CD4-positive, CD25-positive, alpha-beta regulatory T cell (primary cell): ENCODE measurements around the gene SMIM22. TPM values are rescaled to one million over a fixed set of nuclear protein-coding genes. Genes with fewer than 3 reads are reported as not detected.

Source experiments
- ATAC-seq, 2 donors: fragments of 150-1000 bp; cut with Tn5 transposase; one replicate each; pipeline ENCODE4 v1.10.0; 2021; ENCODE audit warnings: low read depth in 2 of 2, moderate number of reproducible peaks in 2 of 2, moderate library complexity in 1 of 2
- DNase-seq, 3 donors: peaks; one replicate each; pipeline versions ENCODE4 v3.0.0 to v3.0.0-alpha.2; 2012 to 2022; ENCODE audit warnings: mixed read lengths in 1 of 3
- H3K27ac ChIP-seq: one replicate; pipeline ENCODE4 v1.7.0; 2013; ENCODE audit warnings: mild to moderate bottlenecking, low read length; ENCODE audit not compliant: insufficient read depth, poor library complexity, severe bottlenecking
- H3K27me3 ChIP-seq: one replicate; pipeline ENCODE4 v1.7.0; 2013; ENCODE audit warnings: low read length; ENCODE audit not compliant: control insufficient read depth, insufficient read depth
- H3K36me3 ChIP-seq: one replicate; pipeline ENCODE4 v1.7.0; 2013; ENCODE audit warnings: mild to moderate bottlenecking, low read length, moderate library complexity; ENCODE audit not compliant: control insufficient read depth, insufficient read depth
- H3K4me1 ChIP-seq: 2 replicates; pipeline ENCODE4 v1.7.0; 2013; ENCODE audit warnings: mild to moderate bottlenecking, low read length; ENCODE audit not compliant: insufficient read depth, control insufficient read depth, poor library complexity, severe bottlenecking
- H3K4me3 ChIP-seq: one replicate; pipeline ENCODE4 v1.7.0; 2013; ENCODE audit warnings: low read depth, mild to moderate bottlenecking, low read length, moderate library complexity
- H3K9me3 ChIP-seq, 2 experiments: 1 replicate in 1 of 2; 2 replicates in 1 of 2; pipeline ENCODE4 v1.7.0; 2013; ENCODE audit warnings: low read length in 2 of 2, mild to moderate bottlenecking in 1 of 2, moderate library complexity in 1 of 2; ENCODE audit not compliant: control insufficient read depth in 2 of 2
- H3K27ac Mint-ChIP-seq, 3 donors: one replicate each; pipeline ENCODE4 v1.8.0; 2020 to 2022; ENCODE audit warnings: mild to moderate bottlenecking in 3 of 3, mixed read lengths in 3 of 3, moderate library complexity in 2 of 3
- H3K27me3 Mint-ChIP-seq: one replicate; pipeline ENCODE4 v1.8.0; 2022; ENCODE audit warnings: mild to moderate bottlenecking, mixed read lengths
- H3K36me3 Mint-ChIP-seq: one replicate; pipeline ENCODE4 v1.8.0; 2020; ENCODE audit warnings: mixed read lengths
- H3K4me1 Mint-ChIP-seq, 4 donors: one replicate each; pipeline ENCODE4 v1.8.0; 2020 to 2022; ENCODE audit warnings: mixed read lengths in 4 of 4, mild to moderate bottlenecking in 1 of 4
- H3K4me3 Mint-ChIP-seq, 4 donors: one replicate each; pipeline ENCODE4 v1.8.0; 2020 to 2022; ENCODE audit warnings: mild to moderate bottlenecking in 4 of 4, mixed read lengths in 4 of 4, moderate library complexity in 3 of 4
- H3K9me3 Mint-ChIP-seq, 7 donors: one replicate each; pipeline ENCODE4 v1.8.0; 2020 to 2022; ENCODE audit warnings: mixed read lengths in 7 of 7, mild to moderate bottlenecking in 3 of 7, moderate library complexity in 2 of 7
- polyA plus RNA-seq, 4 donors: library from polyadenylated mRNA; unstranded; fragments of 300-500 nt; fragmentation: Illumina TruSeq; gene quantifications; one replicate each; pipeline ENCODE4 v1.2.3, GENCODE V29; 2021
- total RNA-seq: library from RNA; stranded (reverse); gene quantifications from one replicate; pipeline ENCODE4 v1.2.3, GENCODE V29; 2022

The SMIM22 gene
- total and polyA plus RNA-seq, 5 donors from 2014 or later: not detected

DNA sequence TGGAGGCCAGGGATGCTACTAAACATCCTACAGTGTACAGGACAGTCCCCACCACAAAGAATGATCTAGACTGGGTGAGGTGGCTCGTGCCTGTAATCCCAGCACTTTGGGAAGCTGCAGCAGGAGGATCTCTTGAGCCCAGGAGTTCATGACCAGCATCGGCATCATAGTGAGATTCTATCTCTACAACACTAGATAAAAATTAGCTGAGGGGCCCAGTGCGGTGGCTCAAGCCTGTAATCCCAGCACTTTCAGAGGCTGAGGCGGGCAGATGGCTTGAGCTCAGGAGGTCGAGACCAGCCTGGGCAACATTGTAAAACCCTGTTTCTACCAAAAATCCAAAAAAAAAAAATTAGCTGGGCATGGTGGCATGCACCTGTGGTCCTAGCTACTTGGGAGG is 22.8 kb upstream of the SMIM22 start:
- H3K36me3 Mint-ChIP-seq: no peaks in the 10 kb centered on the region
- no peaks in the 10 kb centered on the region for H3K27me3 Mint-ChIP-seq

DNA sequence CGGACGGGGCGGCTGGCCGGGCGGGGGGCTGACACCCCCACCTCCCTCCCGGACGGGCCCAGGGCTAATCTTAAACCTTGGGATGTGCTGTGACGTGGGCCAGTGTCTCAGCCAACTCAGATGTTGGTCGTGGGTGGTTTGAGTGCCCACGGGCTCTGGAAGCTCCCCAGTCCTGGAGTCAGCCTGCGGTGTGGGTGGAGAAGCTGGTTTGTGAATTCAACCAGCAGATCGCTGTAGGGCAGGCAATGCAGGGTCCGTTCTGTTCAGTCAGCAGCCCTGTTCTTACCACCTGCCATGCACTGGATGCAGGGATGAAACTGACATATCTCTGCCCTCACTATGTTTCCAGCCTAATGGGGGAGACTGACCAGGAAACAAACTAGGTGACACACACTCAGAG is 20.2 kb upstream of the SMIM22 start:
- Mint-ChIP-seq H3K27ac (no peak overlapping the region), H3K27me3 (peaks cover under 1% of the 10 kb centered on the region), H3K4me1 (peaks cover 0 to 3% (median 1%) of the 10 kb centered on the region in 4 donors), H3K36me3 (no peaks in the 10 kb centered on the region), H3K4me3 (no peak overlapping the region), H3K9me3 (no peaks in the 10 kb centered on the region)
- Histone ChIP-seq H3K4me1 (no peaks in the 10 kb centered on the region), H3K9me3 (no peaks in the 10 kb centered on the region), H3K4me3 (no peak overlapping the region), H3K27ac (no peak overlapping the region), H3K36me3 (no peaks in the 10 kb centered on the region), H3K27me3 (no peaks in the 10 kb centered on the region)
- DNase-seq: no peak
- no peak for ATAC-seq

More for the DNA sequence above, 22.8 kb upstream of the SMIM22 start:
- Histone ChIP-seq H3K4me1 (peaks cover 14% of the 10 kb centered on the region), H3K4me3 (no peak overlapping the region), H3K27me3 (no peaks in the 10 kb centered on the region), H3K9me3 (no peaks in the 10 kb centered on the region), H3K27ac (no peak overlapping the region), H3K36me3 (no peaks in the 10 kb centered on the region)
- Mint-ChIP-seq H3K4me3 (no peak overlapping the region), H3K27ac (no peak overlapping the region), H3K4me1 (peaks cover 10 to 24% (median 14%) of the 10 kb centered on the region in 4 donors), H3K9me3 (no peaks in the 10 kb centered on the region)
- ATAC-seq: no peak
- no peak for DNase-seq

DNA sequence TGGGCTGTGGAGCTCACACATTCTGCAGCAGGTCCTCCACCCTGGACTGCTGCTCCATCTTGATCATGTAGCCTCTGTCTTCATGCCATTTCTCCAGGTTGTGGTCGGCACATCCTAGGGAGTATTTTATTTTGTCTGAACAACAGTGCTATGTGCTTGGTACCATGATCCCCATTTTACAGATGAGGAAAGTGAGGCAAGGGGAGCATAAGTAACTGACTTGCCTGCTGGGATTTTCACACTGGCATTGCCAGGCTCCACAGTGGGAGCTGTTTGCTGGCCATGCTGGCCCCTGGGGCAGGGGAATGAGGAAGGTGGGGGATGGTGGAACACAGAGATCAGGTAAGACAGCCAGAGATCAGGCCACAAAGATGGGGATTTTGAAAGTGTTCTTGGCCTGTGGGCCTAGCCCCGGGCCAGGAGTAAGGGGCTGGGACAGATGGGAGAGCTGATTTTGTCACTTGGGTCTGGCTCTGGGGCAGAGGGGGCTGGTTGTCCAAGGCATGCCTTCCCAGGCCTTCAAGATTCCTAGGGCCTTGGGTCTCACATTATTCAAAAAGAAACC is 18.9 kb upstream of the SMIM22 start:
- no peaks in the 10 kb centered on the region for H3K4me1 ChIP-seq
- no peak for ATAC-seq
- H3K27me3 Mint-ChIP-seq: peaks cover 5% of the 10 kb centered on the region
- no peaks in the 10 kb centered on the region for H3K27me3 ChIP-seq
- no peak overlapping the region for H3K4me3 ChIP-seq
- no peak overlapping the region for H3K27ac Mint-ChIP-seq
- H3K9me3 Mint-ChIP-seq: no peaks in the 10 kb centered on the region
- no peak overlapping the region for H3K4me3 Mint-ChIP-seq
- H3K36me3 Mint-ChIP-seq: no peaks in the 10 kb centered on the region
- no peaks in the 10 kb centered on the region for H3K36me3 ChIP-seq
- H3K9me3 ChIP-seq: no peaks in the 10 kb centered on the region
- DNase-seq: no peak
- H3K4me1 Mint-ChIP-seq: peaks cover 0 to 3% (median 1%) of the 10 kb centered on the region in 4 donors
- no peak overlapping the region for H3K27ac ChIP-seq

DNA sequence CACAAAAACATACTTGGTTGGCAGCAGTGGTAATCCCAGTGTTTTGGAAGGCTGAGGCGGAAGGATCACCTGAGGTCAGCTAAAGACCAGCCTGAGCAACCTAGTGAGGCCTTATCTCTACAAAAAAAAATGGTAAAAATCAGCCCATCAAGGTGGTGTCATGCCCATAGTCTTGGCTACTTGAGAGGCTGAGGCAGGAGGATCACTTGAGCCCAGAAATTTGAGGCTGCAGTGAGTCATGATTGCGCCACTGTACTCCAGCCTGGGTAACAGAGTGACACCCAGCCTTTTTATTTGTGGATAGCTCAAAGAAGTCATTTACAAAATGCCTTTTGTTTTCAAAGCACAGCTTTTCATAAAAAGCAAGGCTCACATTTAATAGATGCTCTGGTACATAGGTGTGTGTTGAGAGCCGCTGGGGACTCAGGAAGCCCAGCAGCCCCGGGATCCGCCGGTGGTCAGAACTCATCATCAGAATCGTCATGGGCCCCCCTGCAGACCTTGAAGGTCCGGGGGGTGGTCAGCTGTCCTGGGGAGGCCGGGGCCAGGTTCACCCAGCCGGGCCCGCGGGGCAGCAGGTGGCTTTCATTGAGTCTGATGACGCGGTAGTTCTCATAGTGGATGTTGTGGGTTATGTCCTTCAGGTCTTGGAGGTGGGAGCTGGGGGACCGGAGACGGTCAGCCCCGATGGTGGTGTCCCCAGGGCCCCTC is 17.7 kb upstream of the SMIM22 start:
- no peaks in the 10 kb centered on the region for H3K36me3 ChIP-seq
- H3K4me1 ChIP-seq: no peaks in the 10 kb centered on the region
- no peak overlapping the region for H3K27ac ChIP-seq
- no peak for ATAC-seq
- no peak overlapping the region for H3K4me3 ChIP-seq
- no peaks in the 10 kb centered on the region for H3K9me3 ChIP-seq
- H3K27me3 ChIP-seq: no peaks in the 10 kb centered on the region
- no peaks in the 10 kb centered on the region for H3K9me3 Mint-ChIP-seq
- peaks cover 0 to 3% (median 1%) of the 10 kb centered on the region in 4 donors for H3K4me1 Mint-ChIP-seq
- peaks cover 5% of the 10 kb centered on the region for H3K27me3 Mint-ChIP-seq
- no peak for DNase-seq
- no peak overlapping the region for H3K27ac Mint-ChIP-seq
- H3K4me3 Mint-ChIP-seq: peak overlapping the region in 1 of 4 donors; percentile 12
- no peaks in the 10 kb centered on the region for H3K36me3 Mint-ChIP-seq

DNA sequence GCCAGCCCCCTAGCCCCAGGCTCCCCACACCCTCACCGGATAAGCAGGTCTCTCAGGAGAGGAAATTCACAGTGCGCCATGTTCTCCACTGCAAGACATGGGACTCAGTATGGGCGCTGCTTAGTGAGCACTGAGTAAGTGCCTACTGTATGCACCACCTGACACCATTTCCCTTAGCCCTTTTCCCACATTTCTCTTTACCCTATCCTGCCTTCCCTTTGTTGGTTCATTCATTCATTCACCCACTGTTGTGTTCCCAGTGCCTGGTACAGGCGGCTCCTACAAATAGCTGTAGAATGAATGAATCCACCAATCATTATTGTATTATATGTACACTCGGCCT is 17.1 kb upstream of the SMIM22 start:
- H3K36me3 ChIP-seq: no peaks in the 10 kb centered on the region
- no peaks in the 10 kb centered on the region for H3K36me3 Mint-ChIP-seq
- no peak overlapping the region for H3K27ac Mint-ChIP-seq
- H3K9me3 Mint-ChIP-seq: no peaks in the 10 kb centered on the region
- no peak overlapping the region for H3K27ac ChIP-seq
- no peaks in the 10 kb centered on the region for H3K9me3 ChIP-seq
- DNase-seq: no peak
- H3K4me3 Mint-ChIP-seq: peak overlapping the region in 1 of 4 donors; percentile 12
- no peaks in the 10 kb centered on the region for H3K27me3 ChIP-seq
- peaks cover 0 to 3% (median 1%) of the 10 kb centered on the region in 4 donors for H3K4me1 Mint-ChIP-seq
- H3K4me3 ChIP-seq: no peak overlapping the region
- no peak for ATAC-seq
- peaks cover 5% of the 10 kb centered on the region for H3K27me3 Mint-ChIP-seq
- H3K4me1 ChIP-seq: no peaks in the 10 kb centered on the region

DNA sequence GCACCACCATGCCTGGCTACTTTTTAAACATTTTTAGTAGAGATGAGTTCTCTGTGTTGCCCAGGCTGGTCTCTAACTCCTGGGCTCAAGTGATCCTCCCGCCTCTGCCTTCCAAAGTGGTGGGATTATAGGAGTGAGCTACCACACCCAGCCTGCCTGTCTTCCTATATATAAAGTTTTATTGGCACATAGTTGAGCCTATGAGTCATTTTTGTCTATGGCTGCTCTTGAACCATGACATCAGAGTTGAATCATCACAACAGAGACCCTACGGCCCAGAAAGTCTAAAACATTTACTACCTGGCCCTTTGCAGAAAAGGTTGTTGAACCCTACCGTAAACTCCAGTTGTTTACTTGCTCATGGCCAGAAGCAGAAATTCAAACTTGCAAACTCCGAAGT is 14.9 kb upstream of the SMIM22 start:
- Histone ChIP-seq H3K9me3 (no peaks in the 10 kb centered on the region), H3K36me3 (no peaks in the 10 kb centered on the region), H3K27ac (no peak overlapping the region), H3K4me1 (no peaks in the 10 kb centered on the region), H3K27me3 (no peaks in the 10 kb centered on the region), H3K4me3 (no peak overlapping the region)
- Mint-ChIP-seq H3K4me1 (no peaks in the 10 kb centered on the region), H3K27me3 (peaks cover 5% of the 10 kb centered on the region), H3K36me3 (no peaks in the 10 kb centered on the region), H3K27ac (no peak overlapping the region), H3K4me3 (no peak overlapping the region), H3K9me3 (no peaks in the 10 kb centered on the region)
- DNase-seq (no peak), ATAC-seq (no peak)

DNA sequence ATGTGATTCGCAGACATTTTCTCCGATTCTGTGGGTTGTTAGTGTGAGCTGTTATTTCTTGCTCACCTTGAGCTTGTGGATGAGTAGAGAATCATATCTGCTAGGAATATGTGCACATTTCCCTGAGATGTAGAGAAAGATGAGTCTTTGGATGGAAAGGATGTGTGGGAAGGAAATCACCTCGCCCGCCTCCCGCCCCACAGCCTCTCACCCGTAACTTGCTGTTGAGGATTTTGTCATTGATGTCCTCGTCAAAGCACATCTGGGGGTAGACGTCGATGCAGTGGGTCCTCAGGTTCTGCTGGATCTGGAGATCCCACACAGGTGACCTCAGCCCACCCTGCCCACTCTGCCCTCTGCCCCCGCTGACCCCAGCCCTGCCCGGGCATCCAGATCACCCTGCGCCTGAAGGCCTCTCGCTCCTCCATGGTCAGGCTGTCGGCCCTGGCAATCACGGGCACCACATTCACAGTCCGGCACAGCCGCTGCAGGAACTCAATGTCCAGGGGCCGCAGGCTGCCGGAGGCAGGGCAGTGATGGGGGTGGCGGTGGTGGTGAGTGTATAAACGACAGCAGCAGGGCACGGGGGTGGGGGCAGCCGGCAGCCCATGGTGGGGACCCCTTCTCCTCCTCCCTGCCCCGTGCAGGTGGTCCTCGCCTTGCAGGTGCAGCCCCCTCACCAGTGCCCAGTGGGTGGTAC is 11.8 kb upstream of the SMIM22 start:
- no peak for DNase-seq
- Mint-ChIP-seq H3K27ac (no peak overlapping the region), H3K4me1 (no peaks in the 10 kb centered on the region), H3K27me3 (peaks cover 5% of the 10 kb centered on the region), H3K9me3 (no peaks in the 10 kb centered on the region), H3K4me3 (no peak overlapping the region), H3K36me3 (no peaks in the 10 kb centered on the region)
- Histone ChIP-seq H3K4me1 (no peaks in the 10 kb centered on the region), H3K4me3 (no peak overlapping the region), H3K27ac (no peak overlapping the region), H3K36me3 (no peaks in the 10 kb centered on the region), H3K27me3 (no peaks in the 10 kb centered on the region), H3K9me3 (no peaks in the 10 kb centered on the region)
- ATAC-seq: no peak

DNA sequence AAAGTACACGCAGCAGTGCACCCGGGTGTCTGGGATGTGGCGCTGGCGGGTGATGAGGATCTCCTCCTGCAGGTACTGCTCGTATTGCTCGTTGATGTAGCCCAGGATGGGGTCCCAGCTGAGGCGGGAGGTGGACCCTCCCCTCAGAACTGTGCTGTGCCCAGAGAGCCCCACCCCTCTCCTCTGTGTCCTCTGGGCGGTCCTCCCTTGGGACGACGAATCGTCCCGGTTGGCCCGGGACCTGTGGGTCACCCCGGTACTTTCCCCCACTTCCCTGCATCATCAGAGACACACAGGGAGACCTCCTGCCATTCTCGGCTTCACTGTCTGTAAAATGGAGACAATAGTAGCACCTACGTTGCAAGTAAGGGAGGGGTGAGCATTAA is 11.2 kb upstream of the SMIM22 start:
- no peak overlapping the region for H3K27ac Mint-ChIP-seq
- H3K9me3 Mint-ChIP-seq: no peaks in the 10 kb centered on the region
- H3K4me1 Mint-ChIP-seq: no peaks in the 10 kb centered on the region
- H3K4me1 ChIP-seq: no peaks in the 10 kb centered on the region
- no peaks in the 10 kb centered on the region for H3K36me3 Mint-ChIP-seq
- no peak overlapping the region for H3K4me3 Mint-ChIP-seq
- H3K36me3 ChIP-seq: no peaks in the 10 kb centered on the region
- no peaks in the 10 kb centered on the region for H3K27me3 ChIP-seq
- H3K27ac ChIP-seq: no peak overlapping the region
- ATAC-seq (no peak), DNase-seq (no peak)
- peaks cover 5% of the 10 kb centered on the region for H3K27me3 Mint-ChIP-seq
- no peak overlapping the region for H3K4me3 ChIP-seq
- H3K9me3 ChIP-seq: no peaks in the 10 kb centered on the region
